SK-MEL-5 (cell line): ENCODE results near the gene HEATR3. TPM values are rescaled to one million over a fixed set of nuclear protein-coding genes. Genes with fewer than 3 reads are reported as not detected.
"Not testable (repeated sequence)": the region's sequence is repeated elsewhere in the genome, so short reads cannot be mapped to it uniquely, and the experiment has no call there.

Experiments used
- DNase-seq: peaks from one replicate; pipeline ENCODE4 v3.0.0-alpha.2; 2016; ENCODE audit warnings: low read depth, low spot score
- in situ Hi-C: cut with HindIII; loops from 2 replicates; pipeline ENCODE4 v1.10.0; 2016; ENCODE audit warnings: low sequenced_read_pairs, high pct_unique_total_duplicates, low pct_unique_long_range_greater_than_20kb
- total RNA-seq: library from RNA; depleted of rRNA; stranded (reverse); fragments of >200 nt; shearing (Covaris generic); gene quantifications from 2 replicates; pipeline ENCODE4 v1.2.3, GENCODE V29; 2014

The HEATR3 gene
- total RNA-seq, 1 experiment from 2014 or later: 31.3 TPM

GRCh38 chr16:50132571-50132970, 66.8 kb downstream of the HEATR3 start:
- in situ Hi-C loops, DNase-seq: not testable (repeated sequence)

GRCh38 chr16:50133214-50133613, 67.4 kb downstream of the HEATR3 start:
- DNase-seq: no peak
- in situ Hi-C loops: no loop called here

- in situ Hi-C loops: no loop called here
- DNase-seq: peak; percentile 21
Measured at GRCh38 chr16:50136399-50136798, 70.6 kb downstream of the HEATR3 start.

GRCh38 chr16:50137268-50137667, 71.5 kb downstream of the HEATR3 start:
- DNase-seq: no peak
- in situ Hi-C loops: no loop called here

GRCh38 chr16:50139580-50139979, 73.8 kb downstream of the HEATR3 start:
- in situ Hi-C loops: no loop called here

GRCh38 chr16:50144211-50144610, 78.4 kb downstream of the HEATR3 start:
- DNase-seq: no peak
- in situ Hi-C loops: no loop called here

More at GRCh38 chr16:50139580-50139979, 73.8 kb downstream of the HEATR3 start:
- DNase-seq: no peak

- in situ Hi-C loops: no loop called here
- peak; percentile 46 for DNase-seq
Measured at GRCh38 chr16:50146479-50147435, 81.0 kb downstream of the HEATR3 start.

GRCh38 chr16:50151322-50151721, 85.6 kb downstream of the HEATR3 start:
- in situ Hi-C loops: no loop called here
- no peak for DNase-seq

GRCh38 chr16:50151756-50152155, 86.0 kb downstream of the HEATR3 start:
- no peak for DNase-seq
- in situ Hi-C loops: no loop called here

- in situ Hi-C loops: no loop called here
- DNase-seq: peak; percentile 38
Measured at GRCh38 chr16:50152351-50152806, 86.6 kb downstream of the HEATR3 start.

GRCh38 chr16:50152807-50153595, 87.2 kb downstream of the HEATR3 start, which contains the start of gene TENT4B:
Gene TENT4B, plus strand, starts transcription at chr16:50153306. Its CDS starts 316 bp downstream, at chr16:50153622.
- in situ Hi-C loops: no loop called here
- peak; percentile 78 for DNase-seq

GRCh38 chr16:50153596-50154419, 88.0 kb downstream of the HEATR3 start:
- DNase-seq: peak; percentile 15
- in situ Hi-C loops: no loop called here

GRCh38 chr16:50154420-50154950, 88.7 kb downstream of the HEATR3 start:
- DNase-seq: peak; percentile 1
- in situ Hi-C loops: no loop called here

- DNase-seq: no peak
- in situ Hi-C loops: no loop called here
Measured at GRCh38 chr16:50155925-50156324, 90.2 kb downstream of the HEATR3 start.
